NCI-H187 (cell line): ENCODE results near the gene LMAN2.

Experiments
- DNase-seq, 2 experiments: peaks; one replicate each; lab custom pipeline; 2025; lab: John Stamatoyannopoulos, UW

The LMAN2 gene

GRCh38 chr5:177351392-177352329 lies at the start of gene LMAN2:
Gene LMAN2, minus strand, starts transcription at chr5:177351668. Its CDS starts 21 bp downstream, at chr5:177351647.
- peak; percentile 72 to 88 for DNase-seq

- no peak for DNase-seq
These were observed 48.8 kb upstream of the LMAN2 start, which contains the start of gene PFN3 for GRCh38 chr5:177399997-177400868. Gene PFN3, minus strand, starts transcription at chr5:177400661. Its CDS starts 85 bp downstream, at chr5:177400576.

GRCh38 chr5:177397875-177398390 lies 46.5 kb upstream of the LMAN2 start:
- no peak for DNase-seq

GRCh38 chr5:177396807-177397206 lies 45.3 kb upstream of the LMAN2 start:
- DNase-seq = no peak

- DNase-seq = no peak
These were observed 44.6 kb upstream of the LMAN2 start for GRCh38 chr5:177396078-177396477.

GRCh38 chr5:177393990-177394389 lies 42.5 kb upstream of the LMAN2 start:
- no peak for DNase-seq

- DNase-seq = no peak
These were observed 41.8 kb upstream of the LMAN2 start for GRCh38 chr5:177393206-177393765.

- DNase-seq = no peak
These were observed 41.3 kb upstream of the LMAN2 start for GRCh38 chr5:177392765-177393164.

GRCh38 chr5:177390363-177391300 lies 39.2 kb upstream of the LMAN2 start:
- DNase-seq = peak; percentile 55 to 75

GRCh38 chr5:177389241-177390169 lies 38.0 kb upstream of the LMAN2 start:
- no peak for DNase-seq

GRCh38 chr5:177388521-177389052 lies 37.1 kb upstream of the LMAN2 start:
- DNase-seq = no peak

- no peak for DNase-seq
These were observed 35.9 kb upstream of the LMAN2 start for GRCh38 chr5:177387405-177387804.

- no peak for DNase-seq
These were observed 35.1 kb upstream of the LMAN2 start for GRCh38 chr5:177386542-177386941.

- DNase-seq = no peak
These were observed 34.3 kb upstream of the LMAN2 start for GRCh38 chr5:177385720-177386119.

- no peak for DNase-seq
These were observed 32.7 kb upstream of the LMAN2 start, which contains the start of gene SLC34A1 for GRCh38 chr5:177384134-177384533. Gene SLC34A1, plus strand, starts transcription at chr5:177384434. Its CDS starts 1,308 bp downstream, at chr5:177385742.

GRCh38 chr5:177383181-177383580 lies 31.7 kb upstream of the LMAN2 start:
- no peak for DNase-seq

- no peak for DNase-seq
These were observed 31.1 kb upstream of the LMAN2 start for GRCh38 chr5:177382423-177383029.

GRCh38 chr5:177380805-177381126 lies 29.3 kb upstream of the LMAN2 start:
- no peak for DNase-seq
